Dedifferentiated amniotic fluid mesenchymal stem cell (primary cell): ENCODE data around the gene AHNAK2.

ENCODE experiments used
- DNase-seq: peaks from one replicate; pipeline ENCODE4 v3.0.0-alpha.2; 2016; ENCODE audit errors: extremely low spot score

Gene AHNAK2

DNA sequence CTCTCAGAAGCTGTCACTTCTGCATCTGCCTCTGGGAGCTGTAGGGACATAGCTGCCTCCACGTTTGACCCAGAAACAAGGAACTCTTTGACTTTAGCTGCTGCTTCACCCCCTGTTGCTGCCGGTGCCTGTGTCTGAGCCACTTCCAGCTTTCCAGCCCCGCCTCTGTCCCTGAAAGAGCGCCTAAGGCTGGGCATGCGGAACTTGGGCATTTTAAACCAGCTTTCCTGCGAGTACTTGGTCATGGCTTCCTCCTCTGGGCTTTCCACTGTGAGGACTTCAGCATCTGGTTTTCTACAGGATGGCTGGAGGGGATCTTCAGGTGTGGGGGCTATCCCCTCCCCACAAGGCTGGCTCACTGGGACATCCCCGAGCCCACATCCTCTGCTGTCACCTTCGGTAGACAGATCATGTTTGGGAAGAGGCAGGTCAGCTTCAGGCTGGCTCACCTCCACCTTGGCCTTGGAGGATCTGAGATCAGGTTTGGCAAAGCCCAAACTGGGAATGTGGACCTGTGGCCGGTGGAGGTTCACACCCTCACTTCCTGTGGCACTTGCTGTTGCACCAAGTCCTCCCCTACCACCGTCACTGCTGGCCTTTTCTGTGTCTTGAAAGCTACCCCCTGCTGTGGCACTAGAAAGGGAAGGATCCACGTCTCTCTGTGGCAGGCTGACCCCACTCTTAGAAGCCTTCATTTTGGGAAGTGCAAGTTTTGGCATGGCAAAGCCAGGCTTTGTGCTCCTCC, 38.3 kb downstream of the AHNAK2 start:
- no peak for DNase-seq

GRCh38 chr14:104938960-104939359, 39.2 kb downstream of the AHNAK2 start:
- no peak for DNase-seq

DNA sequence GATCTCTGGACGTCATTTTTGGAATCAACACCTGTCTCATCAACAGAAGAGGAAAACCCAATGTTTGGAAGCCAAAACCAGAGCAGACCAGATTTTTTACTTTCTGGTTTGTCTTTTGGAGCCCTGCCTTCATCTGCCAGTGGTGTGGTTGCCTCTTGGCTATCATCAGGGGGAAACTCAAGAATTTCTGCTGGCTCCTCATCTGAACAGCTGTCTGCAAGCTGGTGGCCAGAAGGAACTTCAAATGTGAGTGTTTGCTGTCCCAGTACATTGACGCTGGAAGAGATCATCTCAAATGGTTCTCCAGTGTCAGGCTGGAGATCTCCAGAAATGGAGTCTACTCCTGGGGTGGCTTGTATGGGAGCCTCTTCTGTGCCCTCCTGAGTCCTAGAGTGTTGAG, 39.7 kb downstream of the AHNAK2 start:
- no peak for DNase-seq

GRCh38 chr14:104937694-104938365, 40.3 kb downstream of the AHNAK2 start:
- no peak for DNase-seq

DNA sequence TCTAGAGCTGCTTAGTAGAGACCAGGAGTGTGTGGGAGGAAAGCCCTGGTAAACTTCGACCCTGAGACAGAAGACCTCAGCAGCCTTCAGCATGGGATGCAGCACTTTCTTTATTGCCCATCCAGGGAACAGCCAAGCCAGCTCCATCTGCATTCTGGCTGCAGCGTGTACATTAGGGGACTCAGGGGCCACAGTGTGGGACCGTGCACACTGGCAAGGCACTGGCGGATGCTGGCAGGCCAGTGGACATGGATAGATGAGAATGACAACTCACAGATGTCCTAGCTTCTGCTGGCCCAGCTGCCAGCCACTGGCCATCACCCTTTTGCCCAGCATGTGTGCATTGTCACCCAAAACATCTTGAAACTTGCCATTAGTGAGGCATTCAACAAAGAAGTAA, 41.0 kb downstream of the AHNAK2 start:
- DNase-seq: no peak

DNA sequence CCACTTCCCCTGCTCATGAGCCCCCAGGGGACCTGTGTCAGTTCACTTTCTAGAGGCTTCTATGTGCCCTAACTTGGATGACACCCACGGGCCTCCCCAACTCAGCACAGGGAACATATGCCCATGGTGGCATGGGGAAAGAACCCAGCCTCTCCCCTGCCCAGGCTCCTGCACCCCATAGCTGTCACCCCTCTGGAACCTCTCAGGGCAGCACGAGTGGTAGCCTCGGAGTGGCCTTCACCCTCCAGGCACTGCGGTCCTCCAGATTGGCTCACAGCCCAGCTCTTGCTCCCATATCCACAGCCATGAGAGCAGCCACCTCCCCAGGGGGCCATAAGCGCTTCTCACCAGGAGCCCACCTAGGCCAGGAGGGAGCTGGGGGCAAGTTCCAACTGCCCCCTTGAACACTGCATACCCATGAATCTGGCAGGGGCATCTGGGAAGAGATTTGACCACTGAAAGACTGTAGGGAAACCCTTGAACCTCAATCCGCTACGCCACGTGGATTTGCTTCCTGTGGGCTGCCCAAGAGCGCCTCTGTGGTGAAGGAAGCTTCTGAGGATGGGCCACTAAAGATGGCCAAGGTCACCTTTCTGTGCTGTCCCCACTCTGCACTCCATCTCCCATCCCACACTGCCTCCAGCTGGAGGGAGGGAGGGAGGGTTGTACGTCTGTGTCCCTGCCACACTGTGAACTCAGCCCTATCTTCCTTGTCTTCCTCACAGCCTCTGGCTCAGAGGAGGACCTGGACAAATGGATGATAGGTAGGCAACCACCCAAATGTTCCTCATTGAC, 41.6 kb downstream of the AHNAK2 start:
- no peak for DNase-seq

DNA sequence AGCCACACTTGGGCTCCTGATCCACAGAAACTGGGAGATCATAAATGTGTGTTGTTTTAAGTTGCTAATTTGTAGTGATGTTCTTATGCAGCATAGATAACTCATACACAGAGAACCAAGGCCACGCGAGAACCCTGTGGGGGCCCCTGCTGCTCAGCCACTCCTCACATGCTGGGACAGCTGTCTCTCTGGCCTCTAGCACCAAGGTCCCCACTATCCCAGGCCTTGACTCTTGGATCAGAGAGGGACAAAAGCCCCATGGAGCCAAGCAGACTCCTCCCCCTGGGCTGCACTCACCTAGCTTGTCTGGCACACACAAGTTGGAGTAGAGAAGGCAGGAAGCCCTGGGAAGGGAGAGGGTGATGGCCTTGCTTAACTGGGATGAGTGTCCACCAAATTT, 42.2 kb downstream of the AHNAK2 start:
- no peak for DNase-seq

- no peak for DNase-seq
Observed at GRCh38 chr14:104935026-104935650, 43.0 kb downstream of the AHNAK2 start.

- no peak for DNase-seq
Observed at GRCh38 chr14:104933746-104934733, 44.1 kb downstream of the AHNAK2 start.

- DNase-seq: peak; percentile 76
Observed at GRCh38 chr14:104932676-104933631, 45.2 kb downstream of the AHNAK2 start.

DNA sequence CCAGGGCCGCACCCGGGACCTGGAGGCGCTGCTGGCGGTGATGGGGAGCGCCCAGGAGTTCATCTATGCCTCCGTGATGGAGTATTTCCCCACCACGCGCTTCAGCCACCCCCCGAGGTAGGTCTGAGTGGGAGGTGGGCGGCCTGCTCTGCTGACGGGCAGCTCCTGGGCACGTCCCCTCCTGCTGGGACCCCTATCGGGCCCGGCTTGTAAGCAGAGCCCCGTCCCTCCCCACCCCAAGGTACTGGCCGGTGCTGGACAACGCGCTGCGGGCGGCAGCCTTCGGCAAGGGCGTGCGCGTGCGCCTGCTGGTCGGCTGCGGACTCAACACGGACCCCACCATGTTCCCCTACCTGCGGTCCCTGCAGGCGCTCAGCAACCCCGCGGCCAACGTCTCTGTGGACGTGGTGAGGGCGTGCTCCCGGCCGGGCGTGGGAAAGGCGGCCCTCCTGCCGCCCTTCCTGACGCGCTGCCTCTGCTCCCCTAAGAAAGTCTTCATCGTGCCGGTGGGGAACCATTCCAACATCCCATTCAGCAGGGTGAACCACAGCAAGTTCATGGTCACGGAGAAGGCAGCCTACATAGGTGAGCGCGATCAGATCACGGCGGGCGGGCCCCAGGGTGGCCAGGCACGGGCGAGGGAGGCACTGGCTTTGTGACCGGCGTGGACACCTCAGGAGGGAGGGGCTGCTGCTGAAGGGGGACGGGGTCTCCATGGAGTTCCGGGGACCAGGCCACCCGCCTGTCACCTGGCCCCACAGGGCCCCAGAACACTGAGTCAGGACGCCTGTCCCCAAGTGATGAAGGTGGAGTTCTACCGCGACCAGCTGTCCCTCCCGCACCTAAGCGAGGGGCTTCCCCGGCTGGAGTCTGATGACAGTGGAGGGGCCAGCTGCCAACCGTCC, 46.2 kb downstream of the AHNAK2 start:
- DNase-seq: no peak

- no peak for DNase-seq
Observed at GRCh38 chr14:104931304-104931770, 46.8 kb downstream of the AHNAK2 start.

GRCh38 chr14:104930526-104931303, 47.5 kb downstream of the AHNAK2 start:
- DNase-seq: no peak

DNA sequence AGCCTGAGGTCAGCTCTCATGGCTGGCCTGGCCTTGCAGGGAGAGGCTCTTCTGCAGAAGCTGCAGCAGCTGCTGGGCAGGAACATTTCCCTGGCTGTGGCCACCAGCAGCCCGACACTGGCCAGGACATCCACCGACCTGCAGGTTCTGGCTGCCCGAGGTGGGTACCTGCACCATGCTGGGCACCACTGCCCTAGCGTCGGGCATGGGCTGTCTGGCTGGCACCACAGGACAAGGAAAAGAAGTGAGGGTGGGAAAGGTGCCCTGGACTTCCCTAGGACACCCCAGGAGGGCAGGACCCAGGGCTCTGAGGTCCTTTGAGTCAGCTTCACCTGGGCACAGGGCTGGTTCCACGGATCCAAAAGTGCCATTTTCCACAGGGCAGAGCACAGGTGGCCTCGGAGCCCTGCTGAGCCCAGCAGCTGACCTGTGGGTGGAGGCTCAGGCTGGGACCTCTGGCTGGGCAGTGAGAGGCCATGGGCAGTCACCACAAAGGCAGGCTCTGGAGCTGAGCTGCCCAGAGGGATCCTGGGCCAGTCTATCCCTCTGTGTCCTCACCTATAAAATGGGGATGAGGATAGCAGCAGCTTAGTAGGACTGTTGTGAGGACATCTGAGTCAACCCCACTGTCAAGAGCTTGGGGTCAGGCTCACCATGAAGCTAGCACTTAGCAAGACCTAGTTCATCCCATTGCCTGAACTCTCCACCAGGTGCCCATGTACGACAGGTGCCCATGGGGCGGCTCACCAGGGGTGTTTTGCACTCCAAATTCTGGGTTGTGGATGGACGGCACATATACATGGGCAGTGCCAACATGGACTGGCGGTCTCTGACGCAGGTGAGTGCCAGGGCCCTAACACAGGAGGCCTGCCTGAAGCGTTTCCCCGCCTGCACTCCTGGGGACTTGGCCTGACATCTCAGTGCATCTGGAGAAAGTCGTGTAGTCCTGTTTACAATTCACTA, 48.6 kb downstream of the AHNAK2 start:
- no peak for DNase-seq

DNA sequence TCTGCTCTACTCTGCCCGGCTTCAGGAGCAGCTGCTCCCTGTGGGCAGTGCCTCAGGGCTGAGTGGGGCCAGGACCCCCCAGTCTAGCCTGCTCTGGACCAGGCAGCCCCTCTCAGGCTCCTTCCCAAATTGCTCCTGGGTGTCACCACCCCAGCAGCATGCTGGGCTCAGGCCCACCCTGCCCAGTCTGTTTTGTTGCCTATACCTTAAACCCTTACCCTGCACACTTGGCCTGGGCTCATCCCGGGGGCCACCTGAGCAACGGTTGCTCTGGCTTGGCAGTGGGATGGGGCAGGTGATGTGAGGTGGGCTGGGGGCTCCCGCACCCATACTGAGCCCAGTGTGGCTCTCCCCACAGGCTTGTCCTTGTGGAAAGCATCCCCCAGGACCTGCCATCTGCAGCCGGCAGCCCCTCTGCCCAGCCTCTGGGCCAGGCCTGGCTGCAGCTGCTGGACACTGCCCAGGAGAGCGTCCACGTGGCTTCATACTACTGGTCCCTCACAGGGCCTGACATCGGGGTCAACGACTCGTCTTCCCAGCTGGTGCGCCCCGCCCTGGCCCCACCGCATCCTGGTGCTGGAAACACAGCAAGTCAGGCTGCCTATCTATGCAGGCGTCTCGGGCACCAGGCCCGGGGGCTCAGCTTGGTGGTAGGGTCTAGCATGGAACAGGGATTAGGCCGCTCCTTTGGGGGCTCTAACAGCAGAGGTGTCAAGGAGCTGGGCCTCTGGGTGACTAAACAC, 49.6 kb downstream of the AHNAK2 start:
- no peak for DNase-seq

- DNase-seq: no peak
Observed at GRCh38 chr14:104927901-104928300, 50.3 kb downstream of the AHNAK2 start.
